Neural progenitor cell (in vitro differentiated cells): ENCODE results near the gene NUDT5.

Source experiments
- CTCF ChIP-seq: fragments of 200-600 bp; sonication (generic); IDR thresholded peaks from 2 replicates; pipeline ENCODE4 v1.5.1; 2017; ENCODE audit warnings: antibody characterized with exemption, mild to moderate bottlenecking
- EZH2 ChIP-seq: fragments of 200-600 bp; sonication (generic); IDR thresholded peaks from 2 replicates; pipeline ENCODE4 v1.6.1; 2017; ENCODE audit warnings: antibody characterized with exemption, mild to moderate bottlenecking, moderate library complexity
- EZH2phosphoT487 ChIP-seq: fragments of 200-600 bp; sonication (generic); IDR thresholded peaks from 2 replicates; pipeline ENCODE4 v1.6.1; 2017; ENCODE audit warnings: antibody characterized with exemption

- TF ChIP-seq CTCF: no peak
- TF ChIP-seq EZH2: no peak
- no peak for TF ChIP-seq EZH2phosphoT487
These were observed 2.5 kb downstream of the NUDT5 start for GRCh38 chr10:12193193-12193592.
